A673 (cell line): Measurements from ENCODE around the gene ADAM10. TPM values are rescaled to one million over a fixed set of nuclear protein-coding genes. Genes with fewer than 3 reads are reported as not detected.

ENCODE experiments used
- BruUV-seq: library from RNA; stranded (reverse); fragments of 400-500 nt; replicated peaks from 2 replicates; lab custom pipeline; 2021; lab: Mats Ljungman, UMichigan
- CTCF ChIA-PET: fragments of 300-600 bp; sonication (Branson Sonifier 250); formaldehyde crosslinking; loops from one replicate; lab custom pipeline; 2022; ENCODE audit warnings: antibody characterized with exemption; lab: Charles Lee
- POLR2A ChIA-PET: fragments of 300-600 bp; sonication (Branson Sonifier 250); formaldehyde crosslinking; loops from one replicate; lab custom pipeline; 2022; ENCODE audit warnings: antibody characterized with exemption; ENCODE audit not compliant: low non-redundant PET; lab: Charles Lee
- DNase-seq: peaks from one replicate; pipeline ENCODE4 v3.0.0-alpha.2; 2015; ENCODE audit warnings: low spot score
- H3K27ac ChIP-seq: fragments of 200-600 bp; sonication (generic); 2 replicates; pipeline ENCODE4 v1.5.1; 2016; ENCODE audit warnings: mixed run types, low read depth, mild to moderate bottlenecking, mixed read lengths, antibody characterized with exemption, low read length; ENCODE audit not compliant: poor library complexity, severe bottlenecking
- H3K27me3 ChIP-seq: fragments of 200-600 bp; sonication (generic); replicated peaks from 2 replicates; pipeline ENCODE4 v1.6.1; 2017; ENCODE audit warnings: mixed run types, low read depth, mild to moderate bottlenecking, mixed read lengths, antibody characterized with exemption, low read length; ENCODE audit not compliant: insufficient read depth, poor library complexity
- H3K36me3 ChIP-seq: fragments of 200-600 bp; sonication (generic); 2 replicates; pipeline ENCODE4 v1.6.1; 2016; ENCODE audit warnings: mixed run types, mild to moderate bottlenecking, mixed read lengths, antibody characterized with exemption, low read length; ENCODE audit not compliant: insufficient read depth, poor library complexity, severe bottlenecking
- H3K4me1 ChIP-seq: fragments of 200-600 bp; sonication (generic); 2 replicates; pipeline ENCODE4 v1.6.1; 2017; ENCODE audit warnings: mixed run types, mild to moderate bottlenecking, mixed read lengths, antibody characterized with exemption, low read length; ENCODE audit not compliant: insufficient read depth, poor library complexity, severe bottlenecking
- H3K4me3 ChIP-seq: fragments of 200-600 bp; sonication (generic); 2 replicates; pipeline ENCODE4 v1.5.1; 2016; ENCODE audit warnings: low read depth, mixed run types, mild to moderate bottlenecking, mixed read lengths, low read length; ENCODE audit not compliant: poor library complexity, severe bottlenecking
- H3K9me3 ChIP-seq: fragments of 200-600 bp; sonication (generic); 2 replicates; pipeline ENCODE4 v1.6.1; 2016; ENCODE audit warnings: mixed run types, low read depth, mild to moderate bottlenecking, mixed read lengths, antibody characterized with exemption, low read length; ENCODE audit not compliant: poor library complexity, severe bottlenecking
- EZH2 ChIP-seq: fragments of 200-600 bp; sonication (generic); IDR thresholded peaks from 2 replicates; pipeline ENCODE4 v1.6.1; 2017; ENCODE audit warnings: borderline replicate concordance, low read depth, mild to moderate bottlenecking, mixed read lengths, antibody characterized with exemption, low read length; ENCODE audit not compliant: poor library complexity, severe bottlenecking
- intact Hi-C: fragments of 100-400 bp; cut with micrococcal nuclease; formaldehyde crosslinking; loops from one replicate; pipeline ENCODE4 v1.10.0; 2022; ENCODE audit not compliant: unreplicated experiment
- total RNA-seq: library from RNA; stranded (reverse); gene quantifications from 2 replicates; pipeline ENCODE4 v1.2.3, GENCODE V29; 2021
- TF ChIP-seq, protein P1 (sequence below): fragments of 300-800, 200-600 bp; sonication (generic); conservative IDR thresholded peaks from 2 replicates; pipeline ENCODE4 v1.5.1; 2017; ENCODE audit warnings: low read depth, mild to moderate bottlenecking, antibody characterized with exemption, low read length, moderate library complexity, mixed read lengths

ADAM10 gene
- total RNA-seq, 1 experiment from 2014 or later: 130 TPM

DNA sequence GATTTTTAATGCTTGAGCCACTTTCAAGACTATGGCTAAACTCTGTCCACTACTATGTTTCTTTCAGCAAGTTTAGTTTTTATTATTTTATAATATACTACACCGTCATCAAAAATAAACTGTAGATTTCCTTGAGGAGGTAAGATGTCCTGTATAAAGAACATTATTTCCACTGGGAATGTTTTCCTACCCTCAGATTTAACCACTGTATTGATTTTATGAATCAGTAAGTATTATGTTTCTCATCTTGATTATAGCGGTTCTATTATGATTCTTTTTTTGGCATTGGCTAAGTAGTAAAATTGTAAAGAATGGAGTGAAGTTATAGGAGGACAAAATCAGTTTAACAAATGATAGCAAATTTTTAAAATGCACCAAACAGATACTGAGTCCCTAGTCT, 44.4 kb downstream of the ADAM10 start:
- Histone ChIP-seq H3K4me1 (peaks cover 8% of the 10 kb centered on the region), H3K36me3 (peaks cover 5% of the 10 kb centered on the region), H3K4me3 (no peak overlapping the region), H3K27me3 (no peaks in the 10 kb centered on the region), H3K9me3 (peaks cover 3% of the 10 kb centered on the region), H3K27ac (no peak overlapping the region)
- ChIA-PET CTCF (no interaction called here), POLR2A (no interaction called here)
- intact Hi-C loops: no loop called here
- no peak for DNase-seq
- no peak for TF ChIP-seq EZH2
- no TSS peak for BruUV-seq

DNA sequence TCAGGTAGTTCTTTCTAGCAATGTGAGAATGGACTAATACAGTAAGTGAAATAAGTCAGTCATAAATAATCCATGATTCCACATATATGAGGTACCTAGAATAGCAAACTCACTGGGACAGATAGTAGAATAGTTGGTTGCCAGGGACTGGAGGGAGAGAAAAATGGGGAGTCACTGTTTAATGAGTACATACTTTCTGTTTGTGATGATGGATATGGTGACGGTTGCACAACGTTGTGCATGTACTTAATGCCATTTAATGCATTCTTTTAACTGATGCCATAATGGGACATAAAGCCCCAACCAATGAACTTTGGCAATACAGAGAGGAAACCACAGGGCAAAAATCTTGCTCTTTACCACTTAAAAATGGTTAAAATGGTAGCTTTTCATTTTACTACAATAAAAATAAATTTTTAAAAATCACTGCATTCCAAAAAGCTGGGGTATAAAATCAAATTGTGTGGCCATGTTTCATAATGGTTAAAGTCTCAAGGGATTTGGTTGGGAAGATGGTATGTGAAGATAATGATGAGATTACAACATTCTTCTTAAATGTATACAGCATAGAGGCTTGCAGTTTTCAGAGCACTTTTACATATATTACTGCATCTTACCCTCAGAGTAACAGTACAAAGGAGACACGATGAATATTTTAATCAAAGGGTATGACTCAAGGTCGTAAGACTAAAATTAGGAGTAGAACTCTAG, 45.2 kb downstream of the ADAM10 start:
- no TSS peak for BruUV-seq
- TF ChIP-seq, protein P1, sequence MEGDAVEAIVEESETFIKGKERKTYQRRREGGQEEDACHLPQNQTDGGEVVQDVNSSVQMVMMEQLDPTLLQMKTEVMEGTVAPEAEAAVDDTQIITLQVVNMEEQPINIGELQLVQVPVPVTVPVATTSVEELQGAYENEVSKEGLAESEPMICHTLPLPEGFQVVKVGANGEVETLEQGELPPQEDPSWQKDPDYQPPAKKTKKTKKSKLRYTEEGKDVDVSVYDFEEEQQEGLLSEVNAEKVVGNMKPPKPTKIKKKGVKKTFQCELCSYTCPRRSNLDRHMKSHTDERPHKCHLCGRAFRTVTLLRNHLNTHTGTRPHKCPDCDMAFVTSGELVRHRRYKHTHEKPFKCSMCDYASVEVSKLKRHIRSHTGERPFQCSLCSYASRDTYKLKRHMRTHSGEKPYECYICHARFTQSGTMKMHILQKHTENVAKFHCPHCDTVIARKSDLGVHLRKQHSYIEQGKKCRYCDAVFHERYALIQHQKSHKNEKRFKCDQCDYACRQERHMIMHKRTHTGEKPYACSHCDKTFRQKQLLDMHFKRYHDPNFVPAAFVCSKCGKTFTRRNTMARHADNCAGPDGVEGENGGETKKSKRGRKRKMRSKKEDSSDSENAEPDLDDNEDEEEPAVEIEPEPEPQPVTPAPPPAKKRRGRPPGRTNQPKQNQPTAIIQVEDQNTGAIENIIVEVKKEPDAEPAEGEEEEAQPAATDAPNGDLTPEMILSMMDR: no peak
- no peak for TF ChIP-seq EZH2
- peaks cover 10% of the 10 kb centered on the region for H3K9me3 ChIP-seq
- H3K27me3 ChIP-seq: no peaks in the 10 kb centered on the region
- CTCF ChIA-PET: no interaction called here
- POLR2A ChIA-PET: no interaction called here
- peaks cover 10% of the 10 kb centered on the region for H3K36me3 ChIP-seq
- no peak overlapping the region for H3K4me3 ChIP-seq
- peaks cover 8% of the 10 kb centered on the region for H3K4me1 ChIP-seq
- intact Hi-C loops: no loop called here
- H3K27ac ChIP-seq: peak overlapping the region; percentile 14
- peak; percentile 74 for DNase-seq

DNA sequence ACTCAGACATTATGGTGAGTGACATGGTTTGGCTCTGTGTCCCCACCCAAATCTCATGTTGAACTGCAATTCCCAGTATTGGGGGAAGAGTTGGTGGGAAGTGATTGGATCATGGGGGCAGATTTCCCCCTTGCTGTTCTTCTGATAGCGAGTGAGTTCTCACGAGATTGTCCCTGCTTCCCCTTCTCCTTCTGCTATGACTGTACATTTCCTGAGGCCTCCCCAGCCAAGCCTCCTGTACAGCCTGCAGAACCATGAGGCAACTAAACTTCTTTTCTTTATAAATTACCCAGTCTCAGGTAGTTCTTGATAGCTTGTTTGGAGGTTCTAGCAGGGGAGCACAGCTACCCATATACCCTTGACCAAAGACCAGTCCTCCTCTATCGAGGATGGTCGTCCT, 45.9 kb downstream of the ADAM10 start:
- DNase-seq: no peak
- TF ChIP-seq, protein P1: no peak
- no peak for TF ChIP-seq EZH2
- Histone ChIP-seq H3K4me1 (peaks cover 8% of the 10 kb centered on the region), H3K36me3 (peaks cover 10% of the 10 kb centered on the region), H3K27ac (no peak overlapping the region), H3K9me3 (peaks cover 17% of the 10 kb centered on the region), H3K27me3 (no peaks in the 10 kb centered on the region), H3K4me3 (no peak overlapping the region)
- intact Hi-C loops: no loop called here
- BruUV-seq: no TSS peak
- CTCF ChIA-PET: no interaction called here
- POLR2A ChIA-PET: no interaction called here

DNA sequence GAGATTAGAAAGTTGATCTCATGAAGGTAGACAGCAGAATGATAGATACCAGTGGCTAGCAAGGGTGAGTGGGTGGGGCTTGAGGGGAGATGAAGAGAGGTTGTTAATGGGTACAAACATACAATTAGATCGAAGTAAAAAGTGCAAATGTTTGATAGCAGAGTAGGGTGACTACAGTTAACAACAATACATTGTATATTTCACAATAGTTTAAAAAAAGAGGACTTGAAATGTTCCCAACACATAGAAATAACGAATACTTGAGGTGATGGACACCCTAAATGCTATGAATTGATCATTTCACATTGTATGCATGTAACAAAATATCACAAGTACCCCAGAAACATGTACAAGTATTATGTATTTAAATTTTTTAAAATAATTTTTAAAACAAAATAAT, 47.3 kb downstream of the ADAM10 start:
- intact Hi-C loops: no loop called here
- Histone ChIP-seq H3K9me3 (peaks cover 22% of the 10 kb centered on the region), H3K4me1 (peaks cover 8% of the 10 kb centered on the region), H3K4me3 (no peak overlapping the region), H3K27me3 (no peaks in the 10 kb centered on the region), H3K36me3 (peaks cover 10% of the 10 kb centered on the region), H3K27ac (no peak overlapping the region)
- no peak for DNase-seq
- TF ChIP-seq EZH2: no peak
- TF ChIP-seq, protein P1: no peak
- ChIA-PET POLR2A (no interaction called here), CTCF (no interaction called here)
- no TSS peak for BruUV-seq
